ENCODE data around the gene KRTAP5-5. TPM values are rescaled to one million over a fixed set of nuclear protein-coding genes. Genes with fewer than 3 reads are reported as not detected.

Gene KRTAP5-5
- total and polyA plus RNA-seq, 2 of the 8 experiments (the other 6 are each of a cell fraction or from before 2014, with no cell fraction given) = 0.09 TPM; not detected in 1

DNA sequence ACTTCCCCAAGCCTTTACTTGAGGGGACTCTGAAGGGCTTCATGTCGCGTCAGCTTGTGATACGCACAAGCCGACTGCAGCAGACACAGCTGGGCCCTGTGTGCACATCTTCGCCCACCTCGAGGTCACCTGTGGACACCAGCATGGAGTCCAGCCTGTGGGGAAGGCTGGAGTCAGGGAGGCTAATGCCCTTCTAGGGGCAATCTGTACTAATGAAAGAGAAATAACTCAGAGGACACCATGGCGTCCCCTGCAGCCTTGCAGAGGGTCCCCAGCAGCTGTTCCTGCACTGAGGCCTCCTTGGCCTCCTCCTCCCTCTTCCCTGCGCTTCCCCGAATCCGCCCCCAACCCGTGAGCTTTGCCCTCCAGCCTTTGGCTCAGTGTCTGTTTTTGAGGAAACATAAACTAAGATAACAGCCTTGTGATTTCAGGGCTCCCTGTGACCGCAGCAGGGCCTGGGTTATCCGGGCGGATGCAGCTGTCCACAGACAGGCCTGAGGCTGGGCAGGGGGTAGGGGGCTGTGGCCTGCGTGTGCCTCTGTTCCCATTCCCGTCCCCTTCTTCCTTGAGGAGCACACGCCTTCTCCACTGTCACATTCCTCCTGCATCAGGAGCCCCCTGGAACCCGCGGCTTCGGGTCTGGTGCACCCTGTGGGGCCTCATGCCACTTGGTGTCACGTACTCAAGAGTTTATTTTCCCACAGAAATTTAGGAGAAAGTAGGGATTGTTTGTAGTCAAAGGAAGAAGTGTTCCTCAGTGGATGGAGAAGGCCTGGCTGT is 25.0 kb downstream of the KRTAP5-5 start (continued):
- TF ChIP-seq CHD1 (IDR thresholded peaks at IDR 0.05; ENCODE audit: low read depth, low read length) = no peak
- TF ChIP-seq CBX5 (IDR thresholded peaks at IDR 0.05; ENCODE audit: low read depth, low read length) = no peak
- no peak for TF ChIP-seq GTF2F1 (IDR thresholded peaks at IDR 0.05; ENCODE audit: borderline replicate concordance, low read depth, low read length)
- no peak for TF ChIP-seq PHF8 (conservative IDR thresholded peaks at IDR 0.05; ENCODE audit: low read depth, low read length)
- TF ChIP-seq SP1 (IDR thresholded peaks at IDR 0.05; ENCODE audit: low read depth, low read length) = no peak
- TF ChIP-seq, protein P1, sequence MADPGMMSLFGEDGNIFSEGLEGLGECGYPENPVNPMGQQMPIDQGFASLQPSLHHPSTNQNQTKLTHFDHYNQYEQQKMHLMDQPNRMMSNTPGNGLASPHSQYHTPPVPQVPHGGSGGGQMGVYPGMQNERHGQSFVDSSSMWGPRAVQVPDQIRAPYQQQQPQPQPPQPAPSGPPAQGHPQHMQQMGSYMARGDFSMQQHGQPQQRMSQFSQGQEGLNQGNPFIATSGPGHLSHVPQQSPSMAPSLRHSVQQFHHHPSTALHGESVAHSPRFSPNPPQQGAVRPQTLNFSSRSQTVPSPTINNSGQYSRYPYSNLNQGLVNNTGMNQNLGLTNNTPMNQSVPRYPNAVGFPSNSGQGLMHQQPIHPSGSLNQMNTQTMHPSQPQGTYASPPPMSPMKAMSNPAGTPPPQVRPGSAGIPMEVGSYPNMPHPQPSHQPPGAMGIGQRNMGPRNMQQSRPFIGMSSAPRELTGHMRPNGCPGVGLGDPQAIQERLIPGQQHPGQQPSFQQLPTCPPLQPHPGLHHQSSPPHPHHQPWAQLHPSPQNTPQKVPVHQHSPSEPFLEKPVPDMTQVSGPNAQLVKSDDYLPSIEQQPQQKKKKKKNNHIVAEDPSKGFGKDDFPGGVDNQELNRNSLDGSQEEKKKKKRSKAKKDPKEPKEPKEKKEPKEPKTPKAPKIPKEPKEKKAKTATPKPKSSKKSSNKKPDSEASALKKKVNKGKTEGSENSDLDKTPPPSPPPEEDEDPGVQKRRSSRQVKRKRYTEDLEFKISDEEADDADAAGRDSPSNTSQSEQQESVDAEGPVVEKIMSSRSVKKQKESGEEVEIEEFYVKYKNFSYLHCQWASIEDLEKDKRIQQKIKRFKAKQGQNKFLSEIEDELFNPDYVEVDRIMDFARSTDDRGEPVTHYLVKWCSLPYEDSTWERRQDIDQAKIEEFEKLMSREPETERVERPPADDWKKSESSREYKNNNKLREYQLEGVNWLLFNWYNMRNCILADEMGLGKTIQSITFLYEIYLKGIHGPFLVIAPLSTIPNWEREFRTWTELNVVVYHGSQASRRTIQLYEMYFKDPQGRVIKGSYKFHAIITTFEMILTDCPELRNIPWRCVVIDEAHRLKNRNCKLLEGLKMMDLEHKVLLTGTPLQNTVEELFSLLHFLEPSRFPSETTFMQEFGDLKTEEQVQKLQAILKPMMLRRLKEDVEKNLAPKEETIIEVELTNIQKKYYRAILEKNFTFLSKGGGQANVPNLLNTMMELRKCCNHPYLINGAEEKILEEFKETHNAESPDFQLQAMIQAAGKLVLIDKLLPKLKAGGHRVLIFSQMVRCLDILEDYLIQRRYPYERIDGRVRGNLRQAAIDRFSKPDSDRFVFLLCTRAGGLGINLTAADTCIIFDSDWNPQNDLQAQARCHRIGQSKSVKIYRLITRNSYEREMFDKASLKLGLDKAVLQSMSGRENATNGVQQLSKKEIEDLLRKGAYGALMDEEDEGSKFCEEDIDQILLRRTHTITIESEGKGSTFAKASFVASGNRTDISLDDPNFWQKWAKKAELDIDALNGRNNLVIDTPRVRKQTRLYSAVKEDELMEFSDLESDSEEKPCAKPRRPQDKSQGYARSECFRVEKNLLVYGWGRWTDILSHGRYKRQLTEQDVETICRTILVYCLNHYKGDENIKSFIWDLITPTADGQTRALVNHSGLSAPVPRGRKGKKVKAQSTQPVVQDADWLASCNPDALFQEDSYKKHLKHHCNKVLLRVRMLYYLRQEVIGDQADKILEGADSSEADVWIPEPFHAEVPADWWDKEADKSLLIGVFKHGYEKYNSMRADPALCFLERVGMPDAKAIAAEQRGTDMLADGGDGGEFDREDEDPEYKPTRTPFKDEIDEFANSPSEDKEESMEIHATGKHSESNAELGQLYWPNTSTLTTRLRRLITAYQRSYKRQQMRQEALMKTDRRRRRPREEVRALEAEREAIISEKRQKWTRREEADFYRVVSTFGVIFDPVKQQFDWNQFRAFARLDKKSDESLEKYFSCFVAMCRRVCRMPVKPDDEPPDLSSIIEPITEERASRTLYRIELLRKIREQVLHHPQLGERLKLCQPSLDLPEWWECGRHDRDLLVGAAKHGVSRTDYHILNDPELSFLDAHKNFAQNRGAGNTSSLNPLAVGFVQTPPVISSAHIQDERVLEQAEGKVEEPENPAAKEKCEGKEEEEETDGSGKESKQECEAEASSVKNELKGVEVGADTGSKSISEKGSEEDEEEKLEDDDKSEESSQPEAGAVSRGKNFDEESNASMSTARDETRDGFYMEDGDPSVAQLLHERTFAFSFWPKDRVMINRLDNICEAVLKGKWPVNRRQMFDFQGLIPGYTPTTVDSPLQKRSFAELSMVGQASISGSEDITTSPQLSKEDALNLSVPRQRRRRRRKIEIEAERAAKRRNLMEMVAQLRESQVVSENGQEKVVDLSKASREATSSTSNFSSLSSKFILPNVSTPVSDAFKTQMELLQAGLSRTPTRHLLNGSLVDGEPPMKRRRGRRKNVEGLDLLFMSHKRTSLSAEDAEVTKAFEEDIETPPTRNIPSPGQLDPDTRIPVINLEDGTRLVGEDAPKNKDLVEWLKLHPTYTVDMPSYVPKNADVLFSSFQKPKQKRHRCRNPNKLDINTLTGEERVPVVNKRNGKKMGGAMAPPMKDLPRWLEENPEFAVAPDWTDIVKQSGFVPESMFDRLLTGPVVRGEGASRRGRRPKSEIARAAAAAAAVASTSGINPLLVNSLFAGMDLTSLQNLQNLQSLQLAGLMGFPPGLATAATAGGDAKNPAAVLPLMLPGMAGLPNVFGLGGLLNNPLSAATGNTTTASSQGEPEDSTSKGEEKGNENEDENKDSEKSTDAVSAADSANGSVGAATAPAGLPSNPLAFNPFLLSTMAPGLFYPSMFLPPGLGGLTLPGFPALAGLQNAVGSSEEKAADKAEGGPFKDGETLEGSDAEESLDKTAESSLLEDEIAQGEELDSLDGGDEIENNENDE (IDR thresholded peaks at IDR 0.05; ENCODE audit: insufficient replicate concordance, low read length) = no peak
- TF ChIP-seq SP2 (IDR thresholded peaks at IDR 0.05; ENCODE audit: low read length) = no peak
- TF ChIP-seq YY1 (IDR thresholded peaks at IDR 0.05; ENCODE audit: low read depth, low read length) = no peak
